Measurements from ENCODE around the gene EEF2KMT. TPM values are rescaled to one million over a fixed set of nuclear protein-coding genes. Genes with fewer than 3 reads are reported as not detected.
"Not testable (repeated sequence)": the region's sequence is repeated elsewhere in the genome, so short reads cannot be mapped to it uniquely, and the experiment has no call there.

Gene EEF2KMT
- 10 to 100 TPM; 13.7 to 20.1 (median 15.9) TPM for total RNA-seq (2021; fragmentation: NEBNext Ultra II Directional; extraction: Animal tissue kit (Norgen Biotek cat#: 25700))
- long read RNA-seq, transcript EEF2KMT-202 (7 exons, 2,268 nt) = major isoform, 12 of 34 reads
- long read RNA-seq, transcript EEF2KMT-201 (8 exons, 2,390 nt) = major isoform, 12 of 34 reads
- long read RNA-seq, partial matches to known transcripts = 0 of 34 reads
- long read RNA-seq, other reads (novel, unspliced or antisense) = 9 of 34 reads

- H3K9me3 Mint-ChIP-seq; H3K36me3 Mint-ChIP-seq (ENCODE audit: low read depth): not testable (repeated sequence)
- DNase-seq = peak; percentile 100
These were observed at the start of gene EEF2KMT for GRCh38 chr16:5097470-5098220. Gene EEF2KMT, minus strand, starts transcription at chr16:5097795. Its CDS starts 56 bp downstream, at chr16:5097739.

GRCh38 chr16:5144621-5144956 lies 47.0 kb upstream of the EEF2KMT start:
- H3K27ac Mint-ChIP-seq; H3K27me3 Mint-ChIP-seq (ENCODE audit: insufficient read depth); H3K36me3 Mint-ChIP-seq (ENCODE audit: low read depth); H3K9me3 Mint-ChIP-seq; H3K4me3 Mint-ChIP-seq; DNase-seq; H3K4me1 Mint-ChIP-seq (ENCODE audit: low read depth): not testable (repeated sequence)

More at GRCh38 chr16:5097470-5098220, at the start of gene EEF2KMT:
- H3K27ac Mint-ChIP-seq = peak within 1 kb of the TSS; percentile 91
- H3K4me1 Mint-ChIP-seq (ENCODE audit: low read depth) = peaks cover 11% of the 10 kb centered on the region
- peaks cover 16% of the 10 kb centered on the region for H3K27me3 Mint-ChIP-seq (ENCODE audit: insufficient read depth)
- H3K4me3 Mint-ChIP-seq = peak within 1 kb of the TSS; percentile 93

- H3K36me3 Mint-ChIP-seq (ENCODE audit: low read depth) = no peaks in the 10 kb centered on the region
- no peak for TF ChIP-seq CTCF (IDR thresholded peaks at IDR 0.05)
- H3K27ac Mint-ChIP-seq = no peak overlapping the region
- H3K9me3 Mint-ChIP-seq = peaks cover 3% of the 10 kb centered on the region; the same call in 1 of the 2 replicates
- H3K27me3 Mint-ChIP-seq (ENCODE audit: insufficient read depth) = peaks cover 7% of the 10 kb centered on the region; the same call in 1 of the 2 replicates
- H3K4me1 Mint-ChIP-seq (ENCODE audit: low read depth) = no peaks in the 10 kb centered on the region
- no peak overlapping the region for H3K4me3 Mint-ChIP-seq
- no peak for DNase-seq
These were observed 46.4 kb upstream of the EEF2KMT start for GRCh38 chr16:5143761-5144620.

GRCh38 chr16:5140151-5140550 lies 42.6 kb upstream of the EEF2KMT start:
- DNase-seq; H3K27ac Mint-ChIP-seq; H3K9me3 Mint-ChIP-seq; H3K4me1 Mint-ChIP-seq (ENCODE audit: low read depth); H3K4me3 Mint-ChIP-seq; H3K36me3 Mint-ChIP-seq (ENCODE audit: low read depth): not testable (repeated sequence)
- peaks cover 17% of the 10 kb centered on the region for H3K27me3 Mint-ChIP-seq (ENCODE audit: insufficient read depth)

- not testable (repeated sequence) for H3K4me1 Mint-ChIP-seq (ENCODE audit: low read depth); H3K4me3 Mint-ChIP-seq; DNase-seq; H3K36me3 Mint-ChIP-seq (ENCODE audit: low read depth); H3K27ac Mint-ChIP-seq; H3K9me3 Mint-ChIP-seq
- H3K27me3 Mint-ChIP-seq (ENCODE audit: insufficient read depth) = peaks cover 13% of the 10 kb centered on the region
These were observed 37.3 kb upstream of the EEF2KMT start for GRCh38 chr16:5134739-5135452.

GRCh38 chr16:5132915-5133600 lies 35.5 kb upstream of the EEF2KMT start:
- not testable (repeated sequence) for H3K4me3 Mint-ChIP-seq; H3K27ac Mint-ChIP-seq; H3K4me1 Mint-ChIP-seq (ENCODE audit: low read depth); DNase-seq; H3K36me3 Mint-ChIP-seq (ENCODE audit: low read depth); H3K9me3 Mint-ChIP-seq
- H3K27me3 Mint-ChIP-seq (ENCODE audit: insufficient read depth) = peaks cover 13% of the 10 kb centered on the region

- H3K4me3 Mint-ChIP-seq; H3K36me3 Mint-ChIP-seq (ENCODE audit: low read depth); H3K9me3 Mint-ChIP-seq; H3K4me1 Mint-ChIP-seq (ENCODE audit: low read depth); H3K27me3 Mint-ChIP-seq (ENCODE audit: insufficient read depth); H3K27ac Mint-ChIP-seq; DNase-seq: not testable (repeated sequence)
These were observed 33.9 kb upstream of the EEF2KMT start for GRCh38 chr16:5131467-5132004.

- H3K36me3 Mint-ChIP-seq (ENCODE audit: low read depth); H3K4me1 Mint-ChIP-seq (ENCODE audit: low read depth); H3K27ac Mint-ChIP-seq; H3K4me3 Mint-ChIP-seq; H3K9me3 Mint-ChIP-seq; DNase-seq: not testable (repeated sequence)
- peaks cover 33% of the 10 kb centered on the region for H3K27me3 Mint-ChIP-seq (ENCODE audit: insufficient read depth)
These were observed 19.9 kb upstream of the EEF2KMT start for GRCh38 chr16:5117300-5118087.

GRCh38 chr16:5116780-5117295 lies 19.2 kb upstream of the EEF2KMT start:
- not testable (repeated sequence) for H3K9me3 Mint-ChIP-seq; H3K4me3 Mint-ChIP-seq; H3K27ac Mint-ChIP-seq; H3K36me3 Mint-ChIP-seq (ENCODE audit: low read depth); DNase-seq; H3K4me1 Mint-ChIP-seq (ENCODE audit: low read depth)
- H3K27me3 Mint-ChIP-seq (ENCODE audit: insufficient read depth) = peaks cover 33% of the 10 kb centered on the region

- H3K36me3 Mint-ChIP-seq (ENCODE audit: low read depth); DNase-seq; H3K4me1 Mint-ChIP-seq (ENCODE audit: low read depth); H3K4me3 Mint-ChIP-seq; H3K27ac Mint-ChIP-seq; H3K9me3 Mint-ChIP-seq: not testable (repeated sequence)
- peaks cover 17% of the 10 kb centered on the region for H3K27me3 Mint-ChIP-seq (ENCODE audit: insufficient read depth)
These were observed 13.3 kb upstream of the EEF2KMT start for GRCh38 chr16:5110933-5111332.
